Endothelial cell of umbilical vein (primary cell): ENCODE data around the gene PRR5. TPM values are rescaled to one million over a fixed set of nuclear protein-coding genes. Genes with fewer than 3 reads are reported as not detected.

Experiments used
- BruUV-seq: library from RNA; stranded (reverse); fragments of 400-500 nt; replicated peaks from 2 replicates; lab custom pipeline; 2021; lab: Mats Ljungman, UMichigan
- CTCF ChIA-PET: fragments of 300-600, 350-600 bp; sonication (Branson Sonifier 250); formaldehyde crosslinking; loops from one replicate; lab custom pipeline; 2021; ENCODE audit warnings: antibody characterized with exemption, inconsistent platforms; lab: Charles Lee
- POLR2A ChIA-PET: fragments of 300-600, 350-600 bp; sonication (Branson Sonifier 250); formaldehyde crosslinking; loops from one replicate; lab custom pipeline; 2021; ENCODE audit warnings: antibody characterized with exemption, inconsistent platforms; lab: Charles Lee
- DNase-seq: peaks from one replicate; pipeline ENCODE4 v3.0.0-alpha.2; 2011; ENCODE audit warnings: low read depth, low spot score
- FAIRE-seq: peaks from 2 replicates; lab custom pipeline; 2011; peaks lifted over from hg19 to GRCh38; lab: Jason Lieb, UNC
- H2AFZ ChIP-seq: 2 replicates; pipeline ENCODE4 v1.6.0; 2012; ENCODE audit warnings: low read depth, low read length, control low read depth, inconsistent platforms
- H3K27ac ChIP-seq: 2 replicates; pipeline ENCODE4 v1.5.1; 2011; ENCODE audit warnings: low read depth, mild to moderate bottlenecking, control low read depth, low read length, moderate library complexity; ENCODE audit not compliant: insufficient read depth
- H3K27me3 ChIP-seq, 2 experiments: 2 replicates each; pipeline versions ENCODE4 v1.6.0 to v1.6.1; 2011; ENCODE audit warnings: low read length in 2 of 2, mixed read lengths in 1 of 2; ENCODE audit not compliant: control insufficient read depth in 2 of 2, insufficient read depth in 2 of 2
- H3K36me3 ChIP-seq, 2 experiments: 2 replicates in 1 of 2; 3 replicates in 1 of 2; pipeline ENCODE4 v1.5.1; 2011; ENCODE audit warnings: low read length in 2 of 2, mild to moderate bottlenecking in 1 of 2, moderate library complexity in 1 of 2; ENCODE audit not compliant: control insufficient read depth in 2 of 2, insufficient read depth in 2 of 2; ENCODE audit errors: extremely low read depth in 1 of 2
- H3K4me1 ChIP-seq: 3 replicates; pipeline ENCODE4 v1.5.1; 2011; ENCODE audit warnings: mild to moderate bottlenecking, low read length; ENCODE audit not compliant: control insufficient read depth, insufficient read depth; ENCODE audit errors: extremely low read depth
- H3K4me2 ChIP-seq: 2 replicates; pipeline ENCODE4 v1.6.1; 2011; ENCODE audit warnings: low read length, control low read depth, mixed read lengths; ENCODE audit not compliant: insufficient read depth
- H3K4me3 ChIP-seq, 3 experiments: fragments of 200-600 bp in 1 of 3; sonication (generic), shearing (Covaris generic) in 1 of 3; replicated peaks in 1 of 3; 2 replicates each; pipeline ENCODE4 v1.5.1; 2011 to 2016; ENCODE audit warnings: control low read depth in 3 of 3, low read length in 3 of 3, mild to moderate bottlenecking in 2 of 3, inconsistent platforms in 1 of 3, low read depth in 1 of 3, moderate library complexity in 1 of 3; ENCODE audit not compliant: insufficient read depth in 1 of 3
- H3K79me2 ChIP-seq: 2 replicates; pipeline ENCODE4 v1.6.0; 2012; ENCODE audit warnings: low read length, inconsistent platforms; ENCODE audit not compliant: control insufficient read depth, insufficient read depth
- H3K9ac ChIP-seq: replicated peaks from 2 replicates; pipeline ENCODE3; 2011; ENCODE audit warnings: low read length, control low read depth; ENCODE audit not compliant: insufficient read depth; ENCODE audit errors: extremely low read depth
- H3K9me1 ChIP-seq: replicated peaks from 3 replicates; pipeline ENCODE4 v1.6.0; 2011; ENCODE audit warnings: mild to moderate bottlenecking, low read length; ENCODE audit not compliant: control insufficient read depth, insufficient read depth; ENCODE audit errors: extremely low read depth
- H3K9me3 ChIP-seq: replicated peaks from 2 replicates; pipeline ENCODE4 v1.5.1; 2012; ENCODE audit warnings: low read length, inconsistent platforms; ENCODE audit not compliant: control insufficient read depth, insufficient read depth
- H4K20me1 ChIP-seq: replicated peaks from 2 replicates; pipeline ENCODE3; 2011; ENCODE audit warnings: mild to moderate bottlenecking, low read length; ENCODE audit not compliant: control insufficient read depth, insufficient read depth; ENCODE audit errors: extremely low read depth
- CTCF ChIP-seq, 2 donors: IDR thresholded peaks; 1 replicate in 1 of 2; 2 replicates in 1 of 2; pipeline ENCODE4 v1.5.1; 2011; ENCODE audit warnings: low read length in 2 of 2, mild to moderate bottlenecking in 2 of 2, moderate library complexity in 2 of 2, control low read depth in 1 of 2, inconsistent platforms in 1 of 2, low read depth in 1 of 2; ENCODE audit not compliant: insufficient read depth in 1 of 2; ENCODE audit errors: extremely low read depth in 1 of 2
- FOS ChIP-seq: IDR thresholded peaks from 2 replicates; pipeline ENCODE4 v1.6.1; 2011; ENCODE audit warnings: mild to moderate bottlenecking, low read length, moderate library complexity, borderline replicate concordance; ENCODE audit not compliant: insufficient read depth
- GATA2 ChIP-seq: IDR thresholded peaks from 2 replicates; pipeline ENCODE4 v1.7.0; 2011; ENCODE audit warnings: low read depth, mild to moderate bottlenecking, moderate library complexity, mixed read lengths, low read length; ENCODE audit not compliant: insufficient read length, insufficient read depth
- JUN ChIP-seq: IDR thresholded peaks from 2 replicates; pipeline ENCODE4 v1.6.1; 2011; ENCODE audit warnings: borderline replicate concordance, low read depth; ENCODE audit not compliant: insufficient read length, insufficient read depth
- dilution Hi-C: fragments of 300-500 bp; cut with MboI; formaldehyde crosslinking; loops from one replicate; pipeline ENCODE4 v1.15.0; 2019; ENCODE audit warnings: low sequenced_read_pairs; ENCODE audit not compliant: extremely low pct_ligation_motif_present
- intact Hi-C: fragments of 100-400 bp; cut with micrococcal nuclease; formaldehyde crosslinking; loops from one replicate; pipeline ENCODE4 v1.10.0; 2022
- polyA plus RNA-seq, 4 experiments: library from polyadenylated mRNA; depleted of rRNA in 3 of 4; stranded (reverse) in 3 of 4; unstranded in 1 of 4; fragments of >200 nt; gene quantifications; 2 replicates each; pipeline versions ENCODE4 v1.2.1 to v1.2.3, GENCODE V29; 2011 to 2012; ENCODE audit warnings: missing spikeins in 1 of 4
- total RNA-seq: library from RNA; stranded (reverse); gene quantifications from 2 replicates; pipeline ENCODE4 v1.2.3, GENCODE V29; 2021
- TF ChIP-seq, protein P1 (sequence below): IDR thresholded peaks from 2 replicates; pipeline ENCODE4 v1.6.1; 2011; ENCODE audit not compliant: insufficient read depth, insufficient read length

Gene PRR5
- total and polyA plus RNA-seq, 2 donors (not counting 3 experiments of a cell fraction or from before 2014, with no cell fraction given): 4.3 to 9.0 TPM

DNA sequence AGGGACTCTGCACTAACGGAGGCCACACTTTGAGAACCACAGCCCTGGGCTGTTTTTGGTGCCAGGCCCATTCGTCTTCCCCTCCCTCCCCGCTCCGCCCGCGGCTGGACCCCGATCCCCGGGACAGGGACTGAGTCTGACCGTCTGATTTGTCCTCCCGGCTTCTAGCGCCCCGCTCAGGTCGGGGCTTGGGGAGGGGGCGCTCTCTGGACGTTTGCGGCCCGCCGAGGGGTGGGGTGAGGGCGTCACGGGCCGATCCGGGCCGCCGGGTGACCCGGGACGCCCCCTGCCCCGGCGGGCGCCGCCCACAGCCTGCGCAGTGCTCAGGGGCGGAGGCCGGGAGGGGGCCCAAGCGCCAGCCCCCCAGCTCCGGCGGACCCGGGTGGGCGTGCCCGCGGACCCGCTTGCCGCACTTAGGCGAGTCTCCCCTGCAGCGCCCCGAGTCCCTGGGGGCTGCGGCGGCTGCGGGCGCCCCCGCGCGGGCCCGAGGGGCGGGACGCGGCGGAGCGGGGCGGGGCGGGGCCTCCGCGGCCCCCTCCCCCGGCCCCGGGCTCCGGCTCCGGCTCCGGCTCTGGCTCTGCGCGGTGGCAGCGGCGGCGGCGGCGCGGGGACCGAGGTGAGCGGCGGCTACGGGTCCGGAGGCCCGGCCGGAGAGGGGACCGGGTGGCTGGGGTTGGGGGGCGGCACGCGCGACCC lies 33.7 kb upstream of the PRR5 start:
- ChIA-PET POLR2A (no interaction called here), CTCF (interaction anchor here (3.3 kb wide), 1 partner anchor 16 kb away, joined by 13 read pairs; no protein-coding TSS in a partner anchor)
- TF ChIP-seq JUN (no peak), CTCF (IDR thresholded peaks at IDR 0.05; ENCODE audit: extremely low read depth in 1 of 2, insufficient read depth in 1 of 2, low read depth in 1 of 2, low read length in 2 of 2) (no peak), FOS (no peak), GATA2 (no peak)
- TF ChIP-seq, protein P1, sequence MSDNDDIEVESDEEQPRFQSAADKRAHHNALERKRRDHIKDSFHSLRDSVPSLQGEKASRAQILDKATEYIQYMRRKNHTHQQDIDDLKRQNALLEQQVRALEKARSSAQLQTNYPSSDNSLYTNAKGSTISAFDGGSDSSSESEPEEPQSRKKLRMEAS: no peak
- Histone ChIP-seq H3K9ac (peak overlapping the region; percentile 27), H3K4me3 (peak overlapping the region in 1 of 3 experiments; percentile 50), H3K4me2 (peak overlapping the region; percentile 21), H3K9me1 (no peaks in the 10 kb centered on the region), H3K27ac (no peak overlapping the region), H4K20me1 (no peaks in the 10 kb centered on the region), H2AFZ (peak overlapping the region; percentile 77), H3K27me3 (peaks cover 0 to 2% of the 10 kb centered on the region in 2 experiments), H3K36me3 (no peaks in the 10 kb centered on the region), H3K9me3 (no peaks in the 10 kb centered on the region), H3K4me1 (peaks cover 12% of the 10 kb centered on the region), H3K79me2 (no peaks in the 10 kb centered on the region)
- dilution Hi-C loops (no loop called here), intact Hi-C loops (no loop called here)
- BruUV-seq: no TSS peak
- no peak for DNase-seq
- FAIRE-seq: no peak
